HepG2 (cell line): ENCODE measurements around the gene FAM169A. TPM values are rescaled to one million over a fixed set of nuclear protein-coding genes. Genes with fewer than 3 reads are reported as not detected.
A peak's percentile ranks its signal among the peaks of the same experiment; 100 is the strongest.

ENCODE experiments used
- ATAC-seq: fragments of 200-7000 bp; cut with Tn5 transposase; 3 replicates; pipeline ENCODE4 v1.9.1; 2020; ENCODE audit warnings: mild to moderate bottlenecking, moderate library complexity
- BruUV-seq: library from RNA; stranded (reverse); fragments of 400-500 nt; replicated peaks from 2 replicates; lab custom pipeline; 2021; lab: Mats Ljungman, UMichigan
- CTCF ChIA-PET: fragments of 300-600 bp; formaldehyde crosslinking; extraction: SDS; loops from one replicate; lab custom pipeline; 2021; ENCODE audit warnings: low total read pairs, inconsistent platforms, low intra/inter-chr PET ratio; lab: Yijun Ruan, JAX
- POLR2A ChIA-PET: fragments of 350-600 bp; sonication (Branson Sonifier 250); formaldehyde crosslinking; loops from one replicate; lab custom pipeline; 2020; ENCODE audit warnings: antibody characterized with exemption, inconsistent platforms; lab: Yijun Ruan, JAX
- DNase-seq: peaks from one replicate; pipeline ENCODE4 v3.0.0-alpha.2; 2015; ENCODE audit warnings: low spot score
- FAIRE-seq: peaks from 3 replicates; lab custom pipeline; 2011; peaks lifted over from hg19 to GRCh38; lab: Jason Lieb, UNC
- H2AFZ ChIP-seq: one replicate; pipeline ENCODE4 v1.6.1; 2011; ENCODE audit warnings: low read length, inconsistent platforms
- H3K27ac ChIP-seq: fragments of 300-600 bp; 3 replicates; pipeline ENCODE4 v1.8.0; 2011; ENCODE audit warnings: mixed run types, mild to moderate bottlenecking, mixed read lengths, low read length, inconsistent platforms; ENCODE audit not compliant: insufficient read depth; ENCODE audit errors: extremely low read length
- H3K27me3 ChIP-seq, 2 experiments: fragments of 200-600 bp in 1 of 2; 2 replicates in 1 of 2; 3 replicates in 1 of 2; pipeline versions ENCODE4 v1.6.0 to v1.8.0; 2011; ENCODE audit warnings: low read length in 2 of 2, mild to moderate bottlenecking in 2 of 2, moderate library complexity in 2 of 2, inconsistent platforms in 1 of 2; ENCODE audit not compliant: insufficient read depth in 2 of 2, control insufficient read depth in 1 of 2
- H3K36me3 ChIP-seq, 2 experiments: fragments of 200-600 bp in 1 of 2; replicated peaks in 1 of 2; 2 replicates in 1 of 2; 3 replicates in 1 of 2; pipeline versions ENCODE4 v1.5.1 to v1.8.0; 2011; ENCODE audit warnings: low read length in 2 of 2, inconsistent platforms in 1 of 2; ENCODE audit not compliant: insufficient read depth in 2 of 2, control insufficient read depth in 1 of 2
- H3K4me1 ChIP-seq: 2 replicates; pipeline ENCODE4 v1.5.1; 2012; ENCODE audit warnings: low read length, inconsistent platforms; ENCODE audit not compliant: insufficient read depth
- H3K4me2 ChIP-seq: 2 replicates; pipeline ENCODE4 v1.6.0; 2011; ENCODE audit warnings: low read depth, low read length, inconsistent platforms
- H3K4me3 ChIP-seq, 3 experiments: fragments of 200-600 bp in 1 of 3; sonication (generic), shearing (Covaris generic) in 1 of 3; replicated peaks in 1 of 3; 2 replicates each; pipeline ENCODE4 v1.5.1; 2011 to 2016; ENCODE audit warnings: low read length in 3 of 3, inconsistent platforms in 2 of 3, low read depth in 2 of 3, mild to moderate bottlenecking in 2 of 3, control low read depth in 1 of 3, mixed read lengths in 1 of 3; ENCODE audit not compliant: insufficient read depth in 1 of 3
- H3K79me2 ChIP-seq: one replicate; pipeline ENCODE4 v1.6.1; 2011; ENCODE audit warnings: low read length, inconsistent platforms; ENCODE audit not compliant: insufficient read depth
- H3K9ac ChIP-seq: 2 replicates; pipeline ENCODE4 v1.6.0; 2011; ENCODE audit warnings: mild to moderate bottlenecking, low read depth, low read length, inconsistent platforms; ENCODE audit not compliant: insufficient read depth
- H3K9me3 ChIP-seq: 2 replicates; pipeline ENCODE4 v1.5.1; 2012; ENCODE audit warnings: mild to moderate bottlenecking, low read length
- H4K20me1 ChIP-seq: 2 replicates; pipeline ENCODE4 v1.6.0; 2011; ENCODE audit warnings: inconsistent platforms, mild to moderate bottlenecking, low read length, moderate library complexity; ENCODE audit not compliant: insufficient read depth
- ESRRA ChIP-seq: sonication (generic); formaldehyde crosslinking; IDR thresholded peaks from 2 replicates; pipeline ENCODE4 v1.5.1; 2020; ENCODE audit warnings: mild to moderate bottlenecking, low read depth, missing genetic modification reagents
- FOXK2 ChIP-seq: fragments of 450-650 bp; IDR thresholded peaks from 2 replicates; pipeline ENCODE4 v1.6.1; 2016
- LCORL ChIP-seq, 2 experiments: fragments of 450-650 bp in 1 of 2; sonication (generic) in 1 of 2; formaldehyde crosslinking in 1 of 2; IDR thresholded peaks; 2 replicates each; pipeline versions ENCODE4 v1.5.0 to v1.6.1; 2017 to 2020; ENCODE audit warnings: antibody characterized with exemption in 1 of 2, missing genetic modification reagents in 1 of 2
- PLRG1 ChIP-seq: fragments of 450-650 bp; conservative IDR thresholded peaks from 2 replicates; pipeline ENCODE4 v1.6.1; 2016
- ZNF264 ChIP-seq: sonication (generic); formaldehyde crosslinking; IDR thresholded peaks from 2 replicates; pipeline ENCODE4 v1.4.0; 2020; ENCODE audit warnings: missing genetic modification reagents
- ZNF619 ChIP-seq: sonication (generic); formaldehyde crosslinking; IDR thresholded peaks from 2 replicates; pipeline ENCODE4 v1.4.0; 2020; ENCODE audit warnings: mild to moderate bottlenecking, missing genetic modification reagents
- ZSCAN20 ChIP-seq: sonication (generic); formaldehyde crosslinking; IDR thresholded peaks from 2 replicates; pipeline ENCODE4 v1.4.0; 2020; ENCODE audit warnings: missing genetic modification reagents, mild to moderate bottlenecking, borderline replicate concordance
- ZSCAN30 ChIP-seq: sonication (generic); formaldehyde crosslinking; IDR thresholded peaks from 2 replicates; pipeline ENCODE4 v1.5.0; 2020; ENCODE audit warnings: mild to moderate bottlenecking, missing genetic modification reagents
- WGBS: methylation state at CpG from one replicate; pipeline ENCODE4 v1.1.6; 2017; ENCODE audit warnings: low lambda C conversion rate; 5-methylcytosine and 5-hydroxymethylcytosine counted together
- in situ Hi-C: cut with HindIII; loops from 2 replicates; pipeline ENCODE4 v1.10.0; 2017; ENCODE audit warnings: low pct_unique_long_range_greater_than_20kb; ENCODE audit not compliant: extremely low pct_ligation_motif_present
- intact Hi-C: fragments of 100-400 bp; cut with micrococcal nuclease; formaldehyde crosslinking; loops from one replicate; pipeline ENCODE4 v1.10.0; 2022; ENCODE audit not compliant: unreplicated experiment
- polyA plus RNA-seq, 8 experiments: library from polyadenylated mRNA; depleted of rRNA in 3 of 8; stranded (reverse) in 7 of 8; unstranded in 1 of 8; fragments of >200 nt; fragmentation: Illumina TruSeq in 4 of 8; extraction: Trizol in 4 of 8; gene quantifications; 2 replicates each; pipeline versions ENCODE4 v1.2.1 to v1.2.3, GENCODE V29; 2011 to 2016; ENCODE audit warnings: low read depth in 4 of 8, missing spikeins in 1 of 8, mixed read lengths in 1 of 8; ENCODE audit not compliant: insufficient read depth in 1 of 8
- total RNA-seq, 5 experiments: library from RNA; depleted of rRNA; stranded (reverse); fragments of >200 nt; fragmentation: Illumina TruSeq; extraction: Trizol; gene quantifications; 2 replicates each; pipeline ENCODE4 v1.2.3, GENCODE V29; 2016; ENCODE audit warnings: low read depth in 1 of 5
- TF ChIP-seq, protein P1 (sequence below): sonication (generic); formaldehyde crosslinking; IDR thresholded peaks from 2 replicates; pipeline ENCODE4 v1.4.0; 2020; ENCODE audit warnings: missing genetic modification reagents
- TF ChIP-seq, protein P2 (sequence below): sonication (generic); formaldehyde crosslinking; IDR thresholded peaks from 2 replicates; pipeline ENCODE4 v1.4.0; 2020; ENCODE audit warnings: missing genetic modification reagents, borderline replicate concordance
- TF ChIP-seq, protein P3 (sequence below): IDR thresholded peaks from 2 replicates; pipeline ENCODE4 v1.4.0; 2020; ENCODE audit warnings: mild to moderate bottlenecking, missing genetic modification reagents
- TF ChIP-seq, protein P4 (sequence below): IDR thresholded peaks from 2 replicates; pipeline ENCODE4 v1.6.1; 2016; ENCODE audit warnings: mild to moderate bottlenecking
- TF ChIP-seq, protein P5 (sequence below): sonication (generic); formaldehyde crosslinking; IDR thresholded peaks from 2 replicates; pipeline ENCODE4 v1.4.0; 2020; ENCODE audit warnings: missing genetic modification reagents, borderline replicate concordance

Gene FAM169A
- total and polyA plus RNA-seq, 2 of the 13 experiments (the other 11 are each of a cell fraction or from before 2014, with no cell fraction given): 21.1 to 110 TPM

DNA sequence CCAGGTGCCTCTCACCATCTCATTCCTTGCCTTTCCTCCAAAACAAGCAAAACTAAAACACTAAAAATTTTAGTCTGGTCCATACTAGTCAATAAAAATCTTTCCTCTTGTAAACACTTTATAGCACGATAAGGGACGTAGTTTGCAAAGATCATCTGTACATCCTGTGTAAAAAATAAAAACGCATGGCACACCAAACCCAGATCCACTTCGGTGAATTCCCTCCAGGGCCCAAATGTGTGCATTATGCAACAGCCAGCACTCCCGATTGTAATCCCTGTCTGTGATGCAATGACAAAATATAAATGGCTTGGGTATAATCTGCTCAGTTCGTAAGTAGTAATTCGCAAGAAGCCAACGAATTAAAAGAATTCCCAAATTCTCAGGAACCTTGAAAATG is 1.4 kb downstream of the FAM169A start:
- peaks cover 80% of the 10 kb centered on the region for H3K4me1 ChIP-seq
- H3K4me3 ChIP-seq: peak overlapping the region; percentile 87 to 97 (median 95)
- H3K9me3 ChIP-seq: no peaks in the 10 kb centered on the region
- FAIRE-seq (no peak), DNase-seq (peak; percentile 56), ATAC-seq (no peak)
- H3K27ac ChIP-seq: peak overlapping the region; percentile 96
- H4K20me1 ChIP-seq: peaks cover 13% of the 10 kb centered on the region
- peaks cover 62% of the 10 kb centered on the region for H3K79me2 ChIP-seq
- peak overlapping the region; percentile 89 for H3K9ac ChIP-seq
- H3K27me3 ChIP-seq: no peaks in the 10 kb centered on the region; a peak in 1 of 5 replicates
- H3K4me2 ChIP-seq: peak overlapping the region; percentile 80
- ChIA-PET POLR2A (interaction anchor here (0.8 to 4.4 kb wide), 3 partner anchors 12 to 31 kb away, joined by 3 to 79 read pairs (median 4); no protein-coding TSS in a partner anchor), CTCF (no interaction called here)
- in situ Hi-C loops: loop anchor here (5.0 kb wide), 1 partner anchor 37 kb away; no protein-coding TSS in a partner anchor
- H2AFZ ChIP-seq: no peak overlapping the region
- intact Hi-C loops: loop anchor here (5.0 kb wide), 1 partner anchor 37 kb away; no protein-coding TSS in a partner anchor
- WGBS: 1% methylated on average over 8 of the region's 8 CpGs
- BruUV-seq: TSS peak; percentile 43
- no peaks in the 10 kb centered on the region for H3K36me3 ChIP-seq
- TF ChIP-seq ZNF619 (CRISPR knock-in tag) (no peak), FOXK2 (no peak), LCORL (IDR thresholded peaks at IDR 0.05) (peak; percentile 49; the same call in 1 of the 2 replicates), LCORL (CRISPR knock-in tag; IDR thresholded peaks at IDR 0.05) (peak; percentile 31; the same call in 1 of the 2 replicates), ZNF264 (CRISPR knock-in tag) (0 out of 2 replicates have a peak, but pooled peaks have one; percentile 22), PLRG1 (no peak), ESRRA (no peak), ZSCAN20 (CRISPR knock-in tag) (0 out of 2 replicates have a peak, but pooled peaks have one; percentile 75), ZSCAN30 (CRISPR knock-in tag) (no peak)
- TF ChIP-seq, protein P1, sequence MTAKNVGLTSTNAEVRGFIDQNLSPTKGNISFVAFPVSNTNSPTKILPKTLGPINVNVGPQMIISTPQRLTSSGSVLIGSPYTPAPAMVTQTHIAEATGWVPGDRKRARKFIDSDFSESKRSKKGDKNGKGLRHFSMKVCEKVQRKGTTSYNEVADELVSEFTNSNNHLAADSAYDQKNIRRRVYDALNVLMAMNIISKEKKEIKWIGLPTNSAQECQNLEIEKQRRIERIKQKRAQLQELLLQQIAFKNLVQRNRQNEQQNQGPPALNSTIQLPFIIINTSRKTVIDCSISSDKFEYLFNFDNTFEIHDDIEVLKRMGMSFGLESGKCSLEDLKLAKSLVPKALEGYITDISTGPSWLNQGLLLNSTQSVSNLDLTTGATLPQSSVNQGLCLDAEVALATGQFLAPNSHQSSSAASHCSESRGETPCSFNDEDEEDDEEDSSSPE (CRISPR knock-in tag): peak; percentile 18; the same call in 1 of the 2 replicates
- TF ChIP-seq, protein P2, sequence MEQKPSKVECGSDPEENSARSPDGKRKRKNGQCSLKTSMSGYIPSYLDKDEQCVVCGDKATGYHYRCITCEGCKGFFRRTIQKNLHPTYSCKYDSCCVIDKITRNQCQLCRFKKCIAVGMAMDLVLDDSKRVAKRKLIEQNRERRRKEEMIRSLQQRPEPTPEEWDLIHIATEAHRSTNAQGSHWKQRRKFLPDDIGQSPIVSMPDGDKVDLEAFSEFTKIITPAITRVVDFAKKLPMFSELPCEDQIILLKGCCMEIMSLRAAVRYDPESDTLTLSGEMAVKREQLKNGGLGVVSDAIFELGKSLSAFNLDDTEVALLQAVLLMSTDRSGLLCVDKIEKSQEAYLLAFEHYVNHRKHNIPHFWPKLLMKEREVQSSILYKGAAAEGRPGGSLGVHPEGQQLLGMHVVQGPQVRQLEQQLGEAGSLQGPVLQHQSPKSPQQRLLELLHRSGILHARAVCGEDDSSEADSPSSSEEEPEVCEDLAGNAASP (CRISPR knock-in tag): peak; percentile 43
- TF ChIP-seq, protein P3, sequence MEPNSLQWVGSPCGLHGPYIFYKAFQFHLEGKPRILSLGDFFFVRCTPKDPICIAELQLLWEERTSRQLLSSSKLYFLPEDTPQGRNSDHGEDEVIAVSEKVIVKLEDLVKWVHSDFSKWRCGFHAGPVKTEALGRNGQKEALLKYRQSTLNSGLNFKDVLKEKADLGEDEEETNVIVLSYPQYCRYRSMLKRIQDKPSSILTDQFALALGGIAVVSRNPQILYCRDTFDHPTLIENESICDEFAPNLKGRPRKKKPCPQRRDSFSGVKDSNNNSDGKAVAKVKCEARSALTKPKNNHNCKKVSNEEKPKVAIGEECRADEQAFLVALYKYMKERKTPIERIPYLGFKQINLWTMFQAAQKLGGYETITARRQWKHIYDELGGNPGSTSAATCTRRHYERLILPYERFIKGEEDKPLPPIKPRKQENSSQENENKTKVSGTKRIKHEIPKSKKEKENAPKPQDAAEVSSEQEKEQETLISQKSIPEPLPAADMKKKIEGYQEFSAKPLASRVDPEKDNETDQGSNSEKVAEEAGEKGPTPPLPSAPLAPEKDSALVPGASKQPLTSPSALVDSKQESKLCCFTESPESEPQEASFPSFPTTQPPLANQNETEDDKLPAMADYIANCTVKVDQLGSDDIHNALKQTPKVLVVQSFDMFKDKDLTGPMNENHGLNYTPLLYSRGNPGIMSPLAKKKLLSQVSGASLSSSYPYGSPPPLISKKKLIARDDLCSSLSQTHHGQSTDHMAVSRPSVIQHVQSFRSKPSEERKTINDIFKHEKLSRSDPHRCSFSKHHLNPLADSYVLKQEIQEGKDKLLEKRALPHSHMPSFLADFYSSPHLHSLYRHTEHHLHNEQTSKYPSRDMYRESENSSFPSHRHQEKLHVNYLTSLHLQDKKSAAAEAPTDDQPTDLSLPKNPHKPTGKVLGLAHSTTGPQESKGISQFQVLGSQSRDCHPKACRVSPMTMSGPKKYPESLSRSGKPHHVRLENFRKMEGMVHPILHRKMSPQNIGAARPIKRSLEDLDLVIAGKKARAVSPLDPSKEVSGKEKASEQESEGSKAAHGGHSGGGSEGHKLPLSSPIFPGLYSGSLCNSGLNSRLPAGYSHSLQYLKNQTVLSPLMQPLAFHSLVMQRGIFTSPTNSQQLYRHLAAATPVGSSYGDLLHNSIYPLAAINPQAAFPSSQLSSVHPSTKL: peak; percentile 20; the same call in 1 of the 2 replicates
- TF ChIP-seq, protein P4, sequence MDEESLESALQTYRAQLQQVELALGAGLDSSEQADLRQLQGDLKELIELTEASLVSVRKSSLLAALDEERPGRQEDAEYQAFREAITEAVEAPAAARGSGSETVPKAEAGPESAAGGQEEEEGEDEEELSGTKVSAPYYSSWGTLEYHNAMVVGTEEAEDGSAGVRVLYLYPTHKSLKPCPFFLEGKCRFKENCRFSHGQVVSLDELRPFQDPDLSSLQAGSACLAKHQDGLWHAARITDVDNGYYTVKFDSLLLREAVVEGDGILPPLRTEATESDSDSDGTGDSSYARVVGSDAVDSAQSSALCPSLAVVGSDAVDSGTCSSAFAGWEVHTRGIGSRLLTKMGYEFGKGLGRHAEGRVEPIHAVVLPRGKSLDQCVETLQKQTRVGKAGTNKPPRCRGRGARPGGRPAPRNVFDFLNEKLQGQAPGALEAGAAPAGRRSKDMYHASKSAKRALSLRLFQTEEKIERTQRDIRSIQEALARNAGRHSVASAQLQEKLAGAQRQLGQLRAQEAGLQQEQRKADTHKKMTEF (CRISPR knock-in tag): peak; percentile 15; the same call in 1 of the 2 replicates
- TF ChIP-seq, protein P5, sequence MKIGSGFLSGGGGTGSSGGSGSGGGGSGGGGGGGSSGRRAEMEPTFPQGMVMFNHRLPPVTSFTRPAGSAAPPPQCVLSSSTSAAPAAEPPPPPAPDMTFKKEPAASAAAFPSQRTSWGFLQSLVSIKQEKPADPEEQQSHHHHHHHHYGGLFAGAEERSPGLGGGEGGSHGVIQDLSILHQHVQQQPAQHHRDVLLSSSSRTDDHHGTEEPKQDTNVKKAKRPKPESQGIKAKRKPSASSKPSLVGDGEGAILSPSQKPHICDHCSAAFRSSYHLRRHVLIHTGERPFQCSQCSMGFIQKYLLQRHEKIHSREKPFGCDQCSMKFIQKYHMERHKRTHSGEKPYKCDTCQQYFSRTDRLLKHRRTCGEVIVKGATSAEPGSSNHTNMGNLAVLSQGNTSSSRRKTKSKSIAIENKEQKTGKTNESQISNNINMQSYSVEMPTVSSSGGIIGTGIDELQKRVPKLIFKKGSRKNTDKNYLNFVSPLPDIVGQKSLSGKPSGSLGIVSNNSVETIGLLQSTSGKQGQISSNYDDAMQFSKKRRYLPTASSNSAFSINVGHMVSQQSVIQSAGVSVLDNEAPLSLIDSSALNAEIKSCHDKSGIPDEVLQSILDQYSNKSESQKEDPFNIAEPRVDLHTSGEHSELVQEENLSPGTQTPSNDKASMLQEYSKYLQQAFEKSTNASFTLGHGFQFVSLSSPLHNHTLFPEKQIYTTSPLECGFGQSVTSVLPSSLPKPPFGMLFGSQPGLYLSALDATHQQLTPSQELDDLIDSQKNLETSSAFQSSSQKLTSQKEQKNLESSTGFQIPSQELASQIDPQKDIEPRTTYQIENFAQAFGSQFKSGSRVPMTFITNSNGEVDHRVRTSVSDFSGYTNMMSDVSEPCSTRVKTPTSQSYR (CRISPR knock-in tag): peak; percentile 24; the same call in 1 of the 2 replicates
